HepG2 (cell line): ENCODE data around the gene NEDD4L. TPM values are rescaled to one million over a fixed set of nuclear protein-coding genes. Genes with fewer than 3 reads are reported as not detected.

Source experiments
- ARID5B ChIP-seq: IDR thresholded peaks from 2 replicates; pipeline ENCODE4 v1.4.0; 2020; ENCODE audit warnings: mild to moderate bottlenecking, missing genetic modification reagents
- CEBPZ ChIP-seq: IDR thresholded peaks from 2 replicates; pipeline ENCODE4 v1.6.1; 2012; ENCODE audit warnings: low read length, improper control_type of control experiment
- FOXP4 ChIP-seq: sonication (generic); formaldehyde crosslinking; IDR thresholded peaks from 2 replicates; pipeline ENCODE4 v1.4.0; 2020; ENCODE audit warnings: missing genetic modification reagents
- MATR3 ChIP-seq: sonication (generic); formaldehyde crosslinking; IDR thresholded peaks from 2 replicates; pipeline ENCODE4 v1.4.0; 2020; ENCODE audit warnings: missing genetic modification reagents
- NAIF1 ChIP-seq: sonication (generic); formaldehyde crosslinking; IDR thresholded peaks from 2 replicates; pipeline ENCODE4 v1.5.0; 2020; ENCODE audit warnings: mild to moderate bottlenecking, missing genetic modification reagents, borderline replicate concordance
- POLR2G ChIP-seq: fragments of 200-400 bp; formaldehyde crosslinking; IDR thresholded peaks from 2 replicates; pipeline ENCODE4 v1.6.1; 2018; ENCODE audit warnings: mild to moderate bottlenecking, low read depth, low read length, moderate library complexity
- RXRB ChIP-seq: IDR thresholded peaks from 2 replicates; pipeline ENCODE4 v1.6.1; 2016; ENCODE audit warnings: borderline replicate concordance, missing genetic modification reagents, missing compliant biosample characterization
- SAP130 ChIP-seq: IDR thresholded peaks from 2 replicates; pipeline ENCODE4 v1.6.1; 2016; ENCODE audit warnings: low read depth
- SOX6 ChIP-seq, 2 experiments: fragments of 450-650 bp in 1 of 2; sonication (generic) in 1 of 2; formaldehyde crosslinking in 1 of 2; IDR thresholded peaks; 2 replicates each; pipeline versions ENCODE4 v1.4.0 to v1.6.1; 2017 to 2020; ENCODE audit warnings: antibody characterized with exemption in 1 of 2, mild to moderate bottlenecking in 1 of 2, missing genetic modification reagents in 1 of 2
- SP5 ChIP-seq: IDR thresholded peaks from 2 replicates; pipeline ENCODE4 v1.6.1; 2016; ENCODE audit warnings: low read depth, borderline replicate concordance
- SRSF1 ChIP-seq: fragments of 200-400 bp; formaldehyde crosslinking; optimal IDR thresholded peaks from 2 replicates; pipeline ENCODE3; 2017; ENCODE audit warnings: mild to moderate bottlenecking, low read depth, low read length, moderate library complexity
- TEAD3 ChIP-seq: optimal IDR thresholded peaks from 2 replicates; pipeline ENCODE3; 2016; ENCODE audit warnings: borderline replicate concordance
- THRA ChIP-seq: sonication (generic); formaldehyde crosslinking; IDR thresholded peaks from 2 replicates; pipeline ENCODE4 v1.4.0; 2020; ENCODE audit warnings: missing genetic modification reagents, borderline replicate concordance
- polyA plus RNA-seq, 8 experiments: library from polyadenylated mRNA; depleted of rRNA in 3 of 8; stranded (reverse) in 7 of 8; unstranded in 1 of 8; fragments of >200 nt; fragmentation: Illumina TruSeq in 4 of 8; extraction: Trizol in 4 of 8; gene quantifications; 2 replicates each; pipeline versions ENCODE4 v1.2.1 to v1.2.3, GENCODE V29; 2011 to 2016; ENCODE audit warnings: low read depth in 4 of 8, missing spikeins in 1 of 8, mixed read lengths in 1 of 8; ENCODE audit not compliant: insufficient read depth in 1 of 8
- total RNA-seq, 5 experiments: library from RNA; depleted of rRNA; stranded (reverse); fragments of >200 nt; fragmentation: Illumina TruSeq; extraction: Trizol; gene quantifications; 2 replicates each; pipeline ENCODE4 v1.2.3, GENCODE V29; 2016; ENCODE audit warnings: low read depth in 1 of 5

NEDD4L gene
- total and polyA plus RNA-seq, 2 of the 13 experiments (the other 11 are each of a cell fraction or from before 2014, with no cell fraction given), result 168 to 390 TPM

DNA sequence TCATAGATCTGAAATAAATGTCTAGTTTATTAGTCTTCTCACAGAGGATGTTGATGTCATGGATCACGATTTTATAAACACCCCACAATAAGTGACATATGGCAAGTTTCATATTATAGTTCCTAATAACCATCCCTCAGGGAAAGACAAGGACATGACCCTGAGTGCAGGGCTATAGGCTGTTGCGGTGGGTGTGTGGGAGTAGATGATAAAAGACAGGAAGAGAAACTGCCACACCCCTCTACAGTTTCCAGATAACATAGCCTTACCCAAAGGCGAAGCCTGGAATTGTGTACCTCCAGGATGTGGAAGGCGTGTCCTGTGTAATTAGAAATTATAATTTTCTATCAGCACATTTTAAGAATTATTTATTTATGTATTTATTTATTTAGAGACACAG lies 2.4 kb upstream of the NEDD4L start (continued):
- TF ChIP-seq FOXP4 (CRISPR knock-in tag) (0 out of 2 replicates have a peak, but pooled peaks have one; percentile 21), SOX6 (IDR thresholded peaks at IDR 0.05) (no peak), SOX6 (CRISPR knock-in tag; IDR thresholded peaks at IDR 0.05) (0 out of 2 replicates have a peak, but pooled peaks have one; percentile 12), SRSF1 (no peak), CEBPZ (no peak), ARID5B (CRISPR knock-in tag) (0 out of 2 replicates have a peak, but pooled peaks have one; percentile 9), SP5 (CRISPR knock-in tag) (peak; percentile 31; the same call in 1 of the 2 replicates), TEAD3 (CRISPR knock-in tag) (no peak), SAP130 (0 out of 2 replicates have a peak, but pooled peaks have one; percentile 18), THRA (peak; percentile 37; the same call in 1 of the 2 replicates), RXRB (CRISPR knock-in tag) (0 out of 2 replicates have a peak, but pooled peaks have one; percentile 20), POLR2G (no peak), MATR3 (CRISPR knock-in tag) (no peak), NAIF1 (no peak)
